Bronchial epithelial cell (primary cell): ENCODE data around the gene ZNF77. TPM values are rescaled to one million over a fixed set of nuclear protein-coding genes. Genes with fewer than 3 reads are reported as not detected.

Experiments
- DNase-seq: peaks from one replicate; pipeline ENCODE4 v3.0.0-alpha.2; 2010; ENCODE audit warnings: low read depth
- FAIRE-seq: peaks from 2 replicates; lab custom pipeline; 2011; peaks lifted over from hg19 to GRCh38; lab: Jason Lieb, UNC
- H3K27me3 ChIP-seq: 2 replicates; pipeline ENCODE4 v1.5.1; 2011; ENCODE audit warnings: low read length; ENCODE audit not compliant: control insufficient read depth, insufficient read depth
- H3K36me3 ChIP-seq: 2 replicates; pipeline ENCODE4 v1.5.1; 2011; ENCODE audit warnings: low read length; ENCODE audit not compliant: control insufficient read depth, insufficient read depth
- H3K4me3 ChIP-seq: 2 replicates; pipeline ENCODE4 v1.5.1; 2011; ENCODE audit warnings: mild to moderate bottlenecking, low read depth, low read length, control low read depth
- total RNA-seq: library from RNA; depleted of rRNA; stranded (reverse); fragments of >200 nt; gene quantifications from 2 replicates; pipeline ENCODE4 v1.2.1, GENCODE V29; 2014
- TF ChIP-seq, protein P1 (sequence below): IDR thresholded peaks from 2 replicates; pipeline ENCODE4 v1.5.1; 2011; ENCODE audit warnings: mild to moderate bottlenecking, moderate library complexity, low read length, control low read depth, inconsistent platforms; ENCODE audit not compliant: insufficient read depth, severe bottlenecking

ZNF77 gene
- total RNA-seq, 1 donor from 2014 or later: 7.9 TPM

DNA sequence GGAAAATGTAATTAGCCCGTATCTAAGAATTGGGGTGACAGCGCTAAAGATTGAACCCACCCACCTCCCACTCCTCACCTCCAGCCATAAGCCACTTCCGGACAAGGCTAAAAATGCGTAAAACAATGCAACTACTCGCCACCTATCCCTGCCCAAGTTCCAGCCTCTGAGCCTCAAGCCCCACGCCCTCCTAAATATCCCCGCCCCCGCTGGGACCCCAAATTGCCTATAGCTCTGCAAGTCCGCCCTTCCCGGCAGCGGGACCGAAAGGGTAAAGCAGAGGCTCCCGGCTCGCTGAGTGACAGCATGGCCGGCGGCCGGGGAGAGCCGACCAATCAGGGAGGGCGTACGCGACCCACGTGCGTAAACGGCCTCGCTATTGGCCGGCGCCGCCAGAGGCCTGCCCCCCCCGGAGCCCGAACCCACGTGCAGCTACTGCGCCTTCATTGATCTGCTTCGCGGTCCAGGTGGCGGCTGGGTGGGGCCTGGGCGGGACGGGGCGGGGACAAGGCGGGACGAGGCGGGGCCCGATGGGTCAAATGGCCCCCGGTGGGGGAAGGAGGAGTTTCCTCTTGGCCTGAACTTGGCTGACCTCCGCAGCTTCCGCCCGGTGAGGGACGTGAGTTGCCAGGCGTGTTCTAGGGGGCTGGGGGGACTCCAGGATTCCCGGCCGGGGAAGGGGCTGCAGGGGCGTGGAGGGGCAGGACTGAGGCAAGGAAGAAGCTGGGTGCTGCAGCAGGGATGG lies 32.4 kb upstream of the ZNF77 start, which contains the start of gene TLE6:
Gene TLE6, plus strand, starts transcription at position 564 of the 745 bp plus-strand sequence. CDS start 670 bp downstream, outside the sequence.
- peak within 1 kb of the TSS; percentile 35 for H3K4me3 ChIP-seq
- peak; percentile 83 for DNase-seq
- H3K36me3 ChIP-seq: no peaks in the 10 kb centered on the region
- H3K27me3 ChIP-seq: no peaks in the 10 kb centered on the region
- TF ChIP-seq, protein P1, sequence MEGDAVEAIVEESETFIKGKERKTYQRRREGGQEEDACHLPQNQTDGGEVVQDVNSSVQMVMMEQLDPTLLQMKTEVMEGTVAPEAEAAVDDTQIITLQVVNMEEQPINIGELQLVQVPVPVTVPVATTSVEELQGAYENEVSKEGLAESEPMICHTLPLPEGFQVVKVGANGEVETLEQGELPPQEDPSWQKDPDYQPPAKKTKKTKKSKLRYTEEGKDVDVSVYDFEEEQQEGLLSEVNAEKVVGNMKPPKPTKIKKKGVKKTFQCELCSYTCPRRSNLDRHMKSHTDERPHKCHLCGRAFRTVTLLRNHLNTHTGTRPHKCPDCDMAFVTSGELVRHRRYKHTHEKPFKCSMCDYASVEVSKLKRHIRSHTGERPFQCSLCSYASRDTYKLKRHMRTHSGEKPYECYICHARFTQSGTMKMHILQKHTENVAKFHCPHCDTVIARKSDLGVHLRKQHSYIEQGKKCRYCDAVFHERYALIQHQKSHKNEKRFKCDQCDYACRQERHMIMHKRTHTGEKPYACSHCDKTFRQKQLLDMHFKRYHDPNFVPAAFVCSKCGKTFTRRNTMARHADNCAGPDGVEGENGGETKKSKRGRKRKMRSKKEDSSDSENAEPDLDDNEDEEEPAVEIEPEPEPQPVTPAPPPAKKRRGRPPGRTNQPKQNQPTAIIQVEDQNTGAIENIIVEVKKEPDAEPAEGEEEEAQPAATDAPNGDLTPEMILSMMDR: no peak
- FAIRE-seq: no peak

DNA sequence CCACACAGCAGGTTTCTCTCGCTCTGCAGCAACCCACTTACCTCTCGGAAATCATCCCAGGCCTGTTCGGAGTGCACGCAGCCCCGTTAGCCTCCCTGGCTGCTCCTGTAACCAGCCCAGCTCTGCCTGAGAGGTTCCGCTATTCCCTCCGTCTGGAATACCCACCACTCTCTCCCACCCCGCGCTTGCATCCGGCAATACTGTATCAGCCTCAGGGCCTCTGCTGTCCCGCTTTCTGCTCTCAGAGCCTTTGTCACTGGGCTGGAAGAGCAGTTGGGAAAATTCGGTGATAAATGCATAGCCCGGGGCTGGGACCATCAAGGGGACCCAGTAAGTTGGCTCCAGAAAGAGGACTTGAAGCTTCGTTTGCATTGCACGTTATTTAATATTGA lies 31.8 kb upstream of the ZNF77 start:
- H3K4me3 ChIP-seq: peak overlapping the region; percentile 35
- FAIRE-seq (no peak), DNase-seq (no peak)
- H3K36me3 ChIP-seq: no peaks in the 10 kb centered on the region
- no peaks in the 10 kb centered on the region for H3K27me3 ChIP-seq
- TF ChIP-seq, protein P1: no peak

DNA sequence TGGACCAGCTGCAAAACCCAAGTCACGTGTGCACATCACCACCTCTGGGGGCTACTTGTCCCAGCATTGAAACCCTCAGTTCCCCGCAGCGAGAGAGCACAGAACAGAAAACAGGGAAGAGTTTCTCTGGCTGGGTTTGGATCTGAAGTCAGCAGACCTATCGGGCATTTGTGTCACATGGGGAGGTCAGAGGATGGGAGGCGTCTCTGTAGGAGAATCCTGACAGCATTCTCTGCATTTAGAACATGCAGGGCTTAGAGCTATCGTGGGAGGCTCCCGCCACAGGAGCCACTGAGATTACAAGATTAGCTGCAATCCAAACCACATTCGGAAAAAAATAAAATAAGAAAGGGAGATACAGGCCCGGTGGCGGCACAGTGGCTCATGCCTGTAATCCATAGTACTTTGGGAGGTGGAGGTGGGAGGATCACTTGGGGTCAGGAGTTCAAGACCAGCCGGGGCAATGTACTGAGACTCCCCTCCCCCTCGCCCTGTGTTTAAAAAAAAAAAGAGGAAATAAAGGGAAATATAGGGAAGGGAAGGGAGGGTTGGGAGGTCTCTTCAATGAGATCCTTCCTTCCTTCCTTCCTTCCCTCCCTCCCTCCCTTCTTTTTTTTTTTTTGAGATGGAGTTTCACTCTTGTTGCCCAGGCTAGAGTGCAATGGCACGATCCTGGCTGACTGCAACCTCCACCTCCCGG lies 29.7 kb upstream of the ZNF77 start:
- FAIRE-seq (no peak), DNase-seq (no peak)
- Histone ChIP-seq H3K36me3 (no peaks in the 10 kb centered on the region), H3K4me3 (no peak overlapping the region), H3K27me3 (no peaks in the 10 kb centered on the region)
- TF ChIP-seq, protein P1: no peak

DNA sequence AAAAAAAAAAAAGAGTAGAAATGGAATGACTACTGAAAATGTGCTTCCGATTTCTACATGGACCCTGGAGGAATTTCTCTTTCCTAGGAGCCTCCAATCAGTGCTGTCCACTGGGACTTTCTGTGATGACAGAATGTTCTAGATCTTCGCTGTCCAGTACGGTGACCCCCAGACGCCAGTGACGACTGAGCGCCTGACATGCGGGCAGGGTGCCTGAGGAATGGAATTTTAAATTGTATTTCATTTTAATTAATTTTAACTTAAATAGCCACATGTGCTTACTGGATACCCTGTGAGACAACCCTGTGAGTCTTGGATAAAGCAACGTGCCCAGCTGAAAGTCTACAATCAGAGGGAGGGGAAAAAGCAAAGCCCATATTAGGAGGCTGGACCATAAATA lies 28.5 kb upstream of the ZNF77 start:
- TF ChIP-seq, protein P1: no peak
- Histone ChIP-seq H3K36me3 (no peaks in the 10 kb centered on the region), H3K27me3 (no peaks in the 10 kb centered on the region), H3K4me3 (no peak overlapping the region)
- DNase-seq: no peak
- no peak for FAIRE-seq

DNA sequence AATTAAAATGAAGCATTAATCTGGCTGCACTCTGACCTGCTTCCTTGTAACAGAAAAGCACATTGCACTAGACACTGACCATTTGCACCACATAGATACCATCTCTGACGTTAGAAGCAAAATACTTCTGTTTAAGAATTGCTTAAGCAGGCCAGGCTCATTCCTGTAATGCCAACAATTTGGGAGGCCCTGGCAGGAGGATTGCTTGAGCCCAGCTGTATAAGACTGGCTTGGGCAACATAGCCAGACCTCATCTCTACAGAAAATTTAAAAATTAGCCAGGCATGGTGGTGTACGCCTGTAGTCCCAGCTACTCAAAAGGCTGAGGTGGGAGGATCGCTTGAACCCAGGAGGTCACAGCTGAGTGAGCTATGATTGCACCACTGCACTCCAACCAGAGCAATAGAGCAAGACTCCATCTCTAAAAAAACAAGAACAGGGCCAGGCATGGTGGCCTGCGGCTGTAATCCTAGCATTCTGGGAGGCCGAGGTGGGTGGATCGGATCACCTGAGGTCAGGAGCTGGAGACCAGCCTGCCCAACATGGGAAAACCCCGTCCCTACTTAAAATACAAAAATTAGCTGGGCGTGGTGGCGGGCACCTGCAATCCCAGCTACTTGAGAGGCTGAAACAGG lies 25.5 kb upstream of the ZNF77 start:
- DNase-seq: no peak
- Histone ChIP-seq H3K36me3 (no peaks in the 10 kb centered on the region), H3K27me3 (no peaks in the 10 kb centered on the region), H3K4me3 (no peak overlapping the region)
- no peak for FAIRE-seq
- TF ChIP-seq, protein P1: no peak
